Activated T-helper 9 cell treated with anti-CD3 and anti-CD28 coated beads, Interleukin-2, amount 50 U/mL, for 16 hours (primary cell): ENCODE results near the gene EFCAB11.

Source experiments
- DNase-seq: peaks from one replicate; pipeline ENCODE4 v3.0.0-alpha.2; 2020; ENCODE audit warnings: low read depth

The EFCAB11 gene

DNA sequence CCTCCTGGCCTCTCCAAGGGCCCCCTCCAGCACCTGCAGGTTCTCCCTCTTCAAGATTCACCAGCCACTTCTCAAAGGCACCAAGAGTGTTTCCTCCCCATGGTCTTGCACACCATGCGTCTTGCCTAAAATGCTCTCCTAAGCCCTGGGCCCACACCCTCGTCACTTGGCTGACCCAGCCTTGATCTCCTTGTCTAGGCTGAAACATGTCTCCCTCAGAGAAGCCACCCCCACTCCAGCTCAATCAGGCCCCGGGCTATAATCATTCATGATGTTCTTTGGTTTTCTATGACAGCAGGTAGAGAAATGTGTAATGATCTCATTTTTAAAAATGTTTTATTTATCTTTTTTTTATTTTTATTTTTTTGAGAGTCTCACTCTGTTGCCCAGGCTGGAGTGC is 88.1 kb downstream of the EFCAB11 start:
- DNase-seq = no peak

GRCh38 chr14:89865153-89865552 is 89.4 kb downstream of the EFCAB11 start:
- DNase-seq = no peak

DNA sequence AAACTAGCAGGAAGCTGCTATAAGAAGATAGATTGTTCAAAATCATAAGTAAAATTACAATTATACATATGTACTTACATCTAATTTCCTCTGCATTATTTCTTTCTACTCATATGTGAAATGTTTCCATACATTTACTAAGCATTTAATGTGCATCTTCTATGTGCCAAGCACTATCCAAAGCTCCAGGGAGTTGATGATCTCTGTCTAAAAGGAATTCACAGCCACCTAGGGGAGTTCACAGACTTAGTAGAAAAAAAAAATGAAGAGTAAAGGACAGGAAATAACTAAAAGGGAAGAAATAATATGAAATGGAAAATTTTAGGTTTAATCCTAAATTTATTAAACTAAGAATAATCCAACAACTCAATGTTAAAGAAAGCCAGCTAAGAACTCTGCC is 91.7 kb downstream of the EFCAB11 start:
- no peak for DNase-seq

GRCh38 chr14:89861630-89862029 is 92.9 kb downstream of the EFCAB11 start:
- DNase-seq = no peak

DNA sequence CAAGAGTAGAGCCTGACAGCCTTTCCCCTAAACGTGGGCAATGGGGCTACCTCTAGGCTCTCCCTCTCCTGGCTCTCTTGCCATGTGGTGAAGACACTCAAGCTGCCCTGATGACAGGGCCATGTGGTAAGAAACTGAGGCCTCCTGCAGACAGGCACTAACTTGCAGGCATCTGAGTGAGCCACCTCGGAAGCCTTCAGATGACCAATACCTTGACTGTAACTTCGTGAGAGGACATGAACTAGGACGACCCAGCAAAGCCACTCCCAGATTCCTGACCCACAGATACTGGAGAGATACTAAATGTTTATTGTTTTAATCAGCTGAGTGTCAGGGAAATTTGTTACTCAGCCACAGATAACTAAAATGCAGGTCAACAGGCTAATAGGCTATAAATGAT is 96.4 kb downstream of the EFCAB11 start:
- DNase-seq = no peak

DNA sequence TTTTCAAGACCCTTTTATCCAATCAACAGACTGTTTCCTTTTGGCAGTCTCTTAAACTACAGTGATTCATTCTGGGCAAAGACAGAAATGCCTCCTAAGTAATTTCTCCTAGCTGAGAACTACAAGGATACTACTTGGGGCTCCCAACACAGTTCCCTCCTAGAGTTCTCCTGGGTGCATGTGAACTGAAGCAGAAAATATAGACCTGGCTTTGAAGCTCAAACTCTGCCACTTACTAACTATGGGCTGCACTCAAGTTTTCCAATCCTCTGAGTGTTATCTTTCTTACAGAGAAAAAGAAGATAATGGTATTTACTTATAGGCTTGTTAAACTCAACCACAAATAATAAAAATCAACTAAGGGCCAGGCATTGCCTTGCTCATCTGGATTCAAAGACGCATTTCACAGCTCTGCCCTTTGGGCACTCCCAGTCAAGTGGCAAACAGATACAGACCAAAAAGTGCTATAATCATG is 97.6 kb downstream of the EFCAB11 start:
- DNase-seq = no peak

DNA sequence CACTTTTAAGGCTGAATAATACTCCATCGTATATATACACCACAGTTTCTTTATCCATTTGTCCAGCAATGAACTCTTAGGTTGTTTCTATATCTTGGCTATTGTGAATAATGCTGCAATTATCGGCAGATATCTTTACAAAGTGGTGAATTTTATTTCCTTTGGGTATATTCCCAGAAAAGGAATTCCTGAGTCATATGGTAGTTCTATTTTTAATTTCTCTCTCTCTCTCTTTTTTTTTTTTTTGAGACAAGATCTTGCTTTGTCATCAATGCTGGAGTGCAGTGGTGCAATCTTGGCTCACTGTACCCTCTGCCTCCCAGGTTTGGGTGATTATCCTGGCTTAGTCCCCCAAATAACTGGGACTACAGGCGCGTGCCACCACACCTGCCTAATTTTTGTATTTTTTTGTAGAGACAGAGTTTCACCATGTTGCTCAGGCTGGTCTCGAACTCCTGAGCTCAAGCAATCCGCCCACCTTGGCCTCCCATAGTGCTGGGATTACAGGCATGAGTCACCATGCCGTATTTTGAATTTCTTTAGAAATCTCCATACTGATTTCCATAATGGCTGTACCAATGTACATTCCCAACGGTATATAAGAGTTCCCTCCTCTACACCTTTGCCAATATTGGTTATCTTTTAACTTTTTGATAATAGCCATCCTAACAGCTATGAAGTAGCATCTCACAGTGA is 98.4 kb downstream of the EFCAB11 start:
- DNase-seq = no peak

GRCh38 chr14:89853936-89854693 is 100.4 kb downstream of the EFCAB11 start:
- no peak for DNase-seq

DNA sequence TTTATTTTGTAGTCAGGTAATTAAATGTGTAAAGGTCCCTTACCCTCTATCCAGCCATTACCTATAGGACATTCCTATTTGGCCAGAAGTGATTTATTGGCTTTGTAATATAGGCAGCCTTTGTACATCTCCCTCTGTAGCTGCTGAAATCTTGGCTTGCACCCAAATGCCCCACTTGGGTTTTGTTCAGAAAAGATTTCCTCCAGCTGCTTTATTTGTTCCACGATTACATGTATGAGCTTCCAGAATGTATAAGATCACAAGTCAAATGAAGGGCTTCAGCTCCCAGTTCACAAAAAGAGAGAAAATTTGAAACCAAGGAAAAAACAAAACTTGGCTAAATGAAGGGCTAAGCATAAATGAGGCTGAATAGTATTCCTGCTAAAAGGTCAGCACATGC is 103.4 kb downstream of the EFCAB11 start:
- DNase-seq = no peak

- no peak for DNase-seq
These were observed 104.6 kb downstream of the EFCAB11 start for GRCh38 chr14:89849931-89850330.

- DNase-seq = no peak
These were observed 106.4 kb downstream of the EFCAB11 start for GRCh38 chr14:89848165-89848564.

DNA sequence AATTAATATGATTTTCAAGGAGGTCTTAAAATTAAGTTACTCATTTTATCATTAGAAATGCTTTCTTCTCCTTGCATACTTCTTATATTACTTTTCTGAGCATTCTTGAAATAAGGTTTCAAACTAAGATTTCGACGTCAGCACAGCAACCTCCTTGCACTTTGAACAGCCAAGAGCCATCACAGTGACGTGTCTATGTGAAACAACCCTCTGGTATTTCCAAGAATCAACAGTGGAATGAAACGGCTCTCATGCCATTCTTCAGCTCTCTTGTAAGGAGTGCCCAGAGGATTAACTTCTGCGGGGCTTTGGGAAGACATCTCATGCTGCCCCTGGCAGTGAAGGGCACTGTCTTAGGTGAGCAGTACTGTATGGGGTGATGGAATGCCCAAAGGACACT is 109.2 kb downstream of the EFCAB11 start:
- DNase-seq = no peak

DNA sequence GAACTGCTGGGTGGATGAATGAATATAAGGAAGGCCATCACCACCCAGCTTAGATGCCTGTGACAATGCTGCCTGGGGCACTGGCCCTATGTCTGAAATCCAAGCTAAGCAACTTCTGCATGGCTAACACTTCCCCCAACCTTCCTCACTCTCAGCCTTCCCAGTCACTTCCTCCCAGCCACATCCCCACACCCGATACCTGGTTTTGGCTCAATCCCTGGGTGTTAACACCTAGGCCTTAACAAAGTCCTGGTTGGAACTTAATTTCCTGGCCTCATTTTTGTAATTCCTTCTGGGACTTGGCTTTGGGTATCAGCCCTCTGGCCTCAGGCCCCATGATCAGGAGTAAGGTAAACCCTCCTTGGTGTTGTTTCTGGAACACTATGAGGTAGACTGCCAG is 110.0 kb downstream of the EFCAB11 start:
- no peak for DNase-seq

DNA sequence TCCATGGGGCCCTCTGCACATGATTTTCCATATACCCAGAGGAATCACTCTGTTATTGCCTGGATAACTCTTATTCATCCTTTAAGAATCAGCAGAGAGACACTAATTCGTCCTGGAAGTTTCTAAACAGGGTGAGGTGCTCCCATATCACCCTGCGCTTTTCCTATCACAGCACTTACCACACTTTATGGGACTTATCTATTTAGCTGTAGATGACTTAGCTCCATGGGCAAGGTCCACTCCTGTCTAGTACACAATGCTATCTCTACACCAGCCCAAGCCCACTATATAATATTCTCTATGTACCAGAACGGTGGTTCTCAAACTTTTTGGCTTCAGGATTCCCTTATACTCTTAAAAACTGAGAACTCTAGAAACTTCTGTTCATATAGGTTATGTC is 111.7 kb downstream of the EFCAB11 start:
- no peak for DNase-seq

DNA sequence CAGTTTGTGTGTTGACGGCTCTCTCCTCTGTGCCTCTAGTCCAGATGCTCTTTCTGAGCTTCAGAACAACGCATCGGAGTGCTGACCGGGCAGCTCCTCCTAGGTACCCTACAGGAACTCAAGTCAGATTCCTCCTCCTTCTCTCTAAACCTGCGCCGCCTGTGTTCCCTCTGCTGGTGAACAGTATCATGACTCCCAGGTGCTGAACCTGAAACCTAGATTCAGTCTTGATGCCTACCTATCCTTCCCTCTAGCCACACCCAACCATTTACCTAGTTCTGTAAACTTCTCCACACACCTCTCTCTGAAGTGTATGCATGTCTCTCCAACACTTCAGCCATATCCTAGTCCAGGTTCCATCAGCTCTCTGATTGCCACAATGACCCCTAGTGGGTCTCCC is 112.7 kb downstream of the EFCAB11 start:
- no peak for DNase-seq

- no peak for DNase-seq
These were observed 117.6 kb downstream of the EFCAB11 start for GRCh38 chr14:89836830-89837469.

- no peak for DNase-seq
These were observed 120.9 kb downstream of the EFCAB11 start for GRCh38 chr14:89833661-89834060.

GRCh38 chr14:89833120-89833532 is 121.4 kb downstream of the EFCAB11 start:
- DNase-seq = no peak

DNA sequence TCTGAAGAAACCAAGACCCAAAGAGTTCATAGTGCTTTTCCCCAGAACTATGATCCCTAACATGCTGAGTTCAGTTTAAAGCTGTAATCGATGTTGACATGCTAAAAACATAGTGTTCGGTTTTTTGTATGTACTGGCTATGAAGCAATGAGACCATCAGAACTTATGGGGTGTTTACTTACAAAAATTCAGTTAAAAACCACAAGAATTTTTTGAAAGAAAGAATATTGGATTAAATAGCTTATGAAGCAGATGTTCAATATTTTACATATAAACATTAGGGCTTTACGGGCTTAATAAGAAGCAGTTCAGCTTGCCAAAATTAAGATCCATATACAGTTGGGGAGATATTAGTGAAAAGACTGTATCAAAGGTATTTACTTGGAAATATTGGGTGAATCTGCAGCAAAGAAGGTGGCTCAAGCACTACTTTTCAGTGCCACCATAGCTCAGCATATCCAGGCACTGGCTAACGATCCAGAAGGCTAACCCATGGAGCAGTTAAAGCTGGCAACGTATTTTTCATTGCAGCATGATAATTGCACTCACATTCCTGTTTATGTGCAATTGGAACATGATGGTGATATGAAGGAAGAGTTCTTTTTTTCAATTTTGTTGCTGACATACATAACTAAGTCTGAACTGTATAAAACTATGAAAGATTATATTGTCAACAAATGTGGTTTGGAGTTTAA is 125.9 kb downstream of the EFCAB11 start:
- no peak for DNase-seq

DNA sequence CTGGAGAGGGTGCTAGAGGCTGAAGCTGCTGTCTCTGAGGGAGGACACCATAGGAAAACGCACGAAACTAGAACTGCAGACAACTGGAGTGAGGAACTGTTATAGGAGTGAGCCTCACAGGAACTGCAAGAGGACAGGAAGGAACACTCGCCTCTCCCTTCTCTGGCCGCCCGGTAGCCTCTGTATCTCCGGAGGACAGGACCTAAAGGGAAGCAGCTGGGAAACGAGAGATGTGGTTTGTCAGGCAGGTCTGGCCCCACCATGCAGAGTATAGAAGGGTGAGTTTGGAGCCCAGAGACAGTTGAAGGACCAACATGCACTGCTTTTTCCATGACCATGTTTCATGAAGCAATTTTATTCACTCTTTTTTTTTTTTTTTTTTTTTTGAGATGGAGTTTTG is 127.3 kb downstream of the EFCAB11 start:
- no peak for DNase-seq

GRCh38 chr14:89826596-89826995 is 127.9 kb downstream of the EFCAB11 start:
- DNase-seq = no peak

- no peak for DNase-seq
These were observed 130.8 kb downstream of the EFCAB11 start for GRCh38 chr14:89823743-89824142.

DNA sequence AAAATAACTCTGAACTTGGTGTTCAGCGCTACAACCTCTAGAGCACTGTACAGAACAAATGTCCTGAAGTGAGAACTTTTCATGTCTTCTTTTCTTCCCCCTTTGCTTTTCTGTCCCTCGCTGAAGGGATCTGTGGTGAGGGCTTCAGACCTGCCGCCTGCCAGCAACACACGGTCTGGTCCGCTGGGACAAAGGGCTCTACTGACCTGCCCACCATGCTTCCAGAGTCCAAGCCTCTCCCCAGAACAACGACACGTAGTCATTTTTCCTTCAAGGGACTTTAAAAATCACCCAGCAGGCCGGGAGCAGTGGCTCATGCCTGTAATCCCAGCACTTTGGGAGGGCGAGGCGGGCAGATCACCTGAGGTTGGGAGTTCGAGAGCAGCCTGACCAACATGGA is 140.4 kb downstream of the EFCAB11 start:
- no peak for DNase-seq
